ENCODE measurements around the gene HSPA1A. TPM values are rescaled to one million over a fixed set of nuclear protein-coding genes. Genes with fewer than 3 reads are reported as not detected.
A peak's percentile ranks its signal among the peaks of the same experiment; 100 is the strongest.
"Not testable (repeated sequence)": the region's sequence is repeated elsewhere in the genome, so short reads cannot be mapped to it uniquely, and the experiment has no call there.

The HSPA1A gene
- total RNA-seq, 1 experiment from 2014 or later, result 51.2 TPM

GRCh38 chr6:31806470-31807272 is 8.7 kb upstream of the HSPA1A start, which contains the start of gene LSM2:
LSM2 (minus strand) TSS chr6:31806966; CDS start chr6:31806757, 209 bp downstream.
- Histone ChIP-seq H3K27ac (ENCODE audit: insufficient read length, low read depth, low read length) (peak within 1 kb of the TSS; percentile 18), H4K91ac (ENCODE audit: insufficient read length, low read depth, low read length) (no peak within 1 kb of the TSS), H4K5ac (ENCODE audit: insufficient read length, low read depth, low read length) (no peak within 1 kb of the TSS), H3K9ac (ENCODE audit: extremely low read depth, insufficient read length, low read length) (peak within 1 kb of the TSS; percentile 90), H3K4me2 (ENCODE audit: insufficient read depth, insufficient read length, low read length) (peak within 1 kb of the TSS; percentile 82), H3K79me2 (ENCODE audit: insufficient read depth, low read length) (peaks cover 4% of the 10 kb centered on the region; the same call in 1 of the 2 replicates), H3K27me3 (ENCODE audit: insufficient read depth, low read length) (no peaks in the 10 kb centered on the region), H3K23me2 (ENCODE audit: insufficient read length, low read depth, low read length, poor library complexity, severe bottlenecking) (peaks cover 7% of the 10 kb centered on the region), H3K4ac (ENCODE audit: low read depth, low read length) (no peak within 1 kb of the TSS; the same call in 1 of the 2 replicates), H3K79me1 (ENCODE audit: insufficient read depth, low read depth, low read length, poor library complexity, severe bottlenecking) (peaks cover 10% of the 10 kb centered on the region), H4K8ac (replicated peaks; ENCODE audit: insufficient read length, low read depth, low read length) (no peak within 1 kb of the TSS), H2BK20ac (ENCODE audit: low read depth, low read length, poor library complexity, severe bottlenecking) (no peak within 1 kb of the TSS), H4K20me1 (ENCODE audit: control insufficient read depth, insufficient read depth, insufficient read length) (no peaks in the 10 kb centered on the region), H3K56ac (ENCODE audit: insufficient read length, low read depth, low read length) (no peak within 1 kb of the TSS), H3K14ac (ENCODE audit: insufficient read depth, low read length) (peak within 1 kb of the TSS; percentile 99), H3K23ac (ENCODE audit: insufficient read length, low read depth, low read length) (no peak within 1 kb of the TSS), H3K9me3 (ENCODE audit: control insufficient read depth, low read depth, low read length) (no peaks in the 10 kb centered on the region), H2AFZ (ENCODE audit: low read length) (no peak within 1 kb of the TSS), H2BK15ac (ENCODE audit: low read depth, low read length) (no peak within 1 kb of the TSS), H2BK12ac (ENCODE audit: insufficient read length, low read depth, low read length) (no peak within 1 kb of the TSS), H3T11ph (ENCODE audit: low read length) (no peak within 1 kb of the TSS), H3K4me1 (ENCODE audit: insufficient read depth, low read length) (no peaks in the 10 kb centered on the region), H2AK5ac (ENCODE audit: insufficient read length, low read length) (no peak within 1 kb of the TSS), H2BK120ac (ENCODE audit: low read depth, low read length, poor library complexity, severe bottlenecking) (no peak within 1 kb of the TSS), H3K18ac (ENCODE audit: insufficient read length, low read depth, low read length) (peak within 1 kb of the TSS; percentile 99), H2BK5ac (ENCODE audit: insufficient read length, low read length) (no peak within 1 kb of the TSS)
- Mint-ChIP-seq H3K36me3 (ENCODE audit: insufficient read depth in 1 of 3, low read depth in 3 of 3) (peaks cover 6 to 30% (median 22%) of the 10 kb centered on the region in 3 experiments; a peak in 6 of 7 replicates), H3K9me3 (no peaks in the 10 kb centered on the region), H3K4me3 (peak within 1 kb of the TSS; percentile 97), H3K27me3 (ENCODE audit: low read depth) (no peaks in the 10 kb centered on the region), H3K27ac (peak within 1 kb of the TSS; percentile 94 to 98 (median 94)), H3K4me1 (peaks cover 3 to 11% of the 10 kb centered on the region in 2 experiments; a peak in 3 of 4 replicates)
- peak; percentile 40; the same call in 2 of the 3 replicates for TF ChIP-seq CTCF (conservative IDR thresholded peaks at IDR 0.05)
- DNase-seq, result peak; percentile 96
- WGBS (ENCODE audit: extremely low coverage, insufficient read length, low lambda C conversion rate), result no CpG with 5 or more reads among the region's 51 CpGs

GRCh38 chr6:31808599-31808998 is 6.7 kb upstream of the HSPA1A start:
- H4K91ac ChIP-seq (ENCODE audit: insufficient read length, low read depth, low read length); H3K23me2 ChIP-seq (ENCODE audit: insufficient read length, low read depth, low read length, poor library complexity, severe bottlenecking); H3K23ac ChIP-seq (ENCODE audit: insufficient read length, low read depth, low read length); H4K8ac ChIP-seq (replicated peaks; ENCODE audit: insufficient read length, low read depth, low read length); H3K27me3 ChIP-seq (ENCODE audit: insufficient read depth, low read length); H3K27ac ChIP-seq (ENCODE audit: insufficient read length, low read depth, low read length); H3K27ac Mint-ChIP-seq; H2BK12ac ChIP-seq (ENCODE audit: insufficient read length, low read depth, low read length); H3K9ac ChIP-seq (ENCODE audit: extremely low read depth, insufficient read length, low read length); H4K20me1 ChIP-seq (ENCODE audit: control insufficient read depth, insufficient read depth, insufficient read length); H3K18ac ChIP-seq (ENCODE audit: insufficient read length, low read depth, low read length); H3K4me3 Mint-ChIP-seq; H2BK20ac ChIP-seq (ENCODE audit: low read depth, low read length, poor library complexity, severe bottlenecking); DNase-seq; H3K27me3 Mint-ChIP-seq (ENCODE audit: low read depth); H3K79me1 ChIP-seq (ENCODE audit: insufficient read depth, low read depth, low read length, poor library complexity, severe bottlenecking); H3K4me1 ChIP-seq (ENCODE audit: insufficient read depth, low read length); H2BK120ac ChIP-seq (ENCODE audit: low read depth, low read length, poor library complexity, severe bottlenecking); H2AFZ ChIP-seq (ENCODE audit: low read length); H2BK5ac ChIP-seq (ENCODE audit: insufficient read length, low read length); H3K4ac ChIP-seq (ENCODE audit: low read depth, low read length); H3K4me2 ChIP-seq (ENCODE audit: insufficient read depth, insufficient read length, low read length); H3K9me3 Mint-ChIP-seq; H3K9me3 ChIP-seq (ENCODE audit: control insufficient read depth, low read depth, low read length); H3K56ac ChIP-seq (ENCODE audit: insufficient read length, low read depth, low read length); H3T11ph ChIP-seq (ENCODE audit: low read length); H3K14ac ChIP-seq (ENCODE audit: insufficient read depth, low read length); H4K5ac ChIP-seq (ENCODE audit: insufficient read length, low read depth, low read length); H2AK5ac ChIP-seq (ENCODE audit: insufficient read length, low read length); H3K79me2 ChIP-seq (ENCODE audit: insufficient read depth, low read length); H2BK15ac ChIP-seq (ENCODE audit: low read depth, low read length): not testable (repeated sequence)
- no CpG with 5 or more reads among the region's 10 CpGs for WGBS (ENCODE audit: extremely low coverage, insufficient read length, low lambda C conversion rate)
- H3K36me3 Mint-ChIP-seq (ENCODE audit: insufficient read depth in 1 of 3, low read depth in 3 of 3), result peaks cover 0 to 13% (median 6%) of the 10 kb centered on the region in 3 experiments; a peak in 4 of 7 replicates
- peaks cover 5 to 13% of the 10 kb centered on the region in 2 experiments for H3K4me1 Mint-ChIP-seq
